PC-3 (cell line): ENCODE measurements around the gene ARHGAP26.

ENCODE experiments used
- EZH2phosphoT487 ChIP-seq: fragments of 300-600 bp; sonication (generic); IDR thresholded peaks from 2 replicates; pipeline ENCODE4 v1.6.1; 2018; ENCODE audit warnings: mild to moderate bottlenecking, antibody characterized with exemption, low read length, borderline replicate concordance
- TF ChIP-seq, protein P1 (sequence below): fragments of 300-600 bp; sonication (generic); conservative IDR thresholded peaks from 2 replicates; pipeline ENCODE4 v1.5.1; 2017; ENCODE audit warnings: antibody characterized with exemption, low read depth, mild to moderate bottlenecking, low read length

GRCh38 chr5:143261748-143262392, 491.7 kb downstream of the ARHGAP26 start:
- TF ChIP-seq, protein P1, sequence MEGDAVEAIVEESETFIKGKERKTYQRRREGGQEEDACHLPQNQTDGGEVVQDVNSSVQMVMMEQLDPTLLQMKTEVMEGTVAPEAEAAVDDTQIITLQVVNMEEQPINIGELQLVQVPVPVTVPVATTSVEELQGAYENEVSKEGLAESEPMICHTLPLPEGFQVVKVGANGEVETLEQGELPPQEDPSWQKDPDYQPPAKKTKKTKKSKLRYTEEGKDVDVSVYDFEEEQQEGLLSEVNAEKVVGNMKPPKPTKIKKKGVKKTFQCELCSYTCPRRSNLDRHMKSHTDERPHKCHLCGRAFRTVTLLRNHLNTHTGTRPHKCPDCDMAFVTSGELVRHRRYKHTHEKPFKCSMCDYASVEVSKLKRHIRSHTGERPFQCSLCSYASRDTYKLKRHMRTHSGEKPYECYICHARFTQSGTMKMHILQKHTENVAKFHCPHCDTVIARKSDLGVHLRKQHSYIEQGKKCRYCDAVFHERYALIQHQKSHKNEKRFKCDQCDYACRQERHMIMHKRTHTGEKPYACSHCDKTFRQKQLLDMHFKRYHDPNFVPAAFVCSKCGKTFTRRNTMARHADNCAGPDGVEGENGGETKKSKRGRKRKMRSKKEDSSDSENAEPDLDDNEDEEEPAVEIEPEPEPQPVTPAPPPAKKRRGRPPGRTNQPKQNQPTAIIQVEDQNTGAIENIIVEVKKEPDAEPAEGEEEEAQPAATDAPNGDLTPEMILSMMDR: no peak
- no peak for TF ChIP-seq EZH2phosphoT487
